Progenitor cell of endocrine pancreas (in vitro differentiated cells): Measurements from ENCODE around the gene MCRIP2. TPM values are rescaled to one million over a fixed set of nuclear protein-coding genes. Genes with fewer than 3 reads are reported as not detected.

ENCODE experiments used
- DNase-seq: peaks from one replicate; pipeline ENCODE4 v3.0.0; 2021; ENCODE audit warnings: low spot score; ENCODE audit not compliant: unreplicated experiment
- H3K27ac Mint-ChIP-seq: 2 replicates; pipeline ENCODE4 v1.8.0; 2021; ENCODE audit warnings: mild to moderate bottlenecking, moderate library complexity, mixed read lengths
- H3K27me3 Mint-ChIP-seq: 2 replicates; pipeline ENCODE4 v1.8.0; 2021; ENCODE audit warnings: mixed read lengths
- H3K36me3 Mint-ChIP-seq: 2 replicates; pipeline ENCODE4 v1.8.0; 2022; ENCODE audit warnings: mixed read lengths; ENCODE audit not compliant: insufficient read depth
- H3K4me1 Mint-ChIP-seq: 2 replicates; pipeline ENCODE4 v1.8.0; 2021; ENCODE audit warnings: low read depth, mixed read lengths
- H3K4me3 Mint-ChIP-seq: 2 replicates; pipeline ENCODE4 v1.8.0; 2021; ENCODE audit warnings: low read depth, mild to moderate bottlenecking, moderate library complexity, mixed read lengths
- H3K9me3 Mint-ChIP-seq: 2 replicates; pipeline ENCODE4 v1.8.0; 2021; ENCODE audit warnings: low read depth, mixed read lengths
- total RNA-seq: library from RNA; stranded (reverse); gene quantifications from 2 replicates; pipeline ENCODE4 v1.2.1, GENCODE V29; 2021
- TF ChIP-seq, protein P1 (sequence below): fragments of 200-600 bp; sonication (generic); IDR thresholded peaks from one replicate; pipeline ENCODE4 v1.5.0; 2021; ENCODE audit warnings: antibody characterized with exemption, mild to moderate bottlenecking; ENCODE audit not compliant: unreplicated experiment

The MCRIP2 gene
- total RNA-seq, 1 donor from 2014 or later: 31.4 TPM

DNA sequence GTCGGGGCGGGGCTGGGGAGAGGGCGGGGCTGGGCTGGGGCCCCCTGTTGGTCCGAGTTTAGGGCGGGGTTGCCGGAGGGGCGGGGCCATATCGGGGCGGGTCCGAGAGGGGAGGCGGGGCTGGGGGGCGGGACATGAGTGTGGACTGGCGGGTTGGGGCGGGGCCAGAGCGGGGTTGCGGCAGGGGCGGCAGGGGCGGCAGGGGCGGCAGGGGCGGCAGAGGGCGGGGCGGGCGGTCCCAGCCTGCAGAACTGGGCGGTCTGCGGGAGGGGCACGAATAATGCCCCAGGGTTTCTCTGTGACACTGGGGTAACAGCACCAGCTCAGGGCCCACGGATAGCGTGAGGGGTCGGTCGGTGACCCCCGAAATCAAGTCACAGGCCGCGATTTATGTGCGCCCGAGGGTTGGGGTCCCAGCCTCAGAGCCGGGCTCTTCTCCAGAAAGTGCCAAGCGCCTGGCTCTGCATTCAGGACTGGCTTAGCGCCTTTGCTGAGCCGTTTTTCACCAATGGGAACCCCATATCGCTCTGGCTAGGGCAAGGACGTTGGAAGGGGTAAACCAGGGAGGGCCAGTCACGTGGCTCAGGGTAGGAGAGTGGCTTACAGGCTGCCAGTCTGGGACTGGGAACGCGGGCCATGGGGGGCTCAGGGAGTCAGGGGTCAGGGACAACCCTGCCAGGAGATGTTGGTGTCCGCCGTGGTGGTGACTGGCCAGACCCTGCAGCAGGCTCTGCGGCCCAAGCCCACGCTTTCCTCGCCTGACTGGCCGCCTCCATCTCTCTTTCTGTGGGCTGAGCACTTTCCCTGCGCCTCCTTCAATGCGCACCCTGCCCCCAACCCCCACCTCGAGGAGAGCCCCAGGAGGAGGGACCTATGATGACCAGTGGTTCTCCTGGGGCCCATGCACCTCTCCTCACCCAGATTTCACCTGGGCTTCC, 4.3 kb upstream of the MCRIP2 start:
- Mint-ChIP-seq H3K27ac (peak overlapping the region; percentile 100), H3K27me3 (no peaks in the 10 kb centered on the region), H3K4me1 (peaks cover 8% of the 10 kb centered on the region), H3K9me3 (no peaks in the 10 kb centered on the region), H3K36me3 (peaks cover 2% of the 10 kb centered on the region), H3K4me3 (peak overlapping the region; percentile 89)
- TF ChIP-seq, protein P1, sequence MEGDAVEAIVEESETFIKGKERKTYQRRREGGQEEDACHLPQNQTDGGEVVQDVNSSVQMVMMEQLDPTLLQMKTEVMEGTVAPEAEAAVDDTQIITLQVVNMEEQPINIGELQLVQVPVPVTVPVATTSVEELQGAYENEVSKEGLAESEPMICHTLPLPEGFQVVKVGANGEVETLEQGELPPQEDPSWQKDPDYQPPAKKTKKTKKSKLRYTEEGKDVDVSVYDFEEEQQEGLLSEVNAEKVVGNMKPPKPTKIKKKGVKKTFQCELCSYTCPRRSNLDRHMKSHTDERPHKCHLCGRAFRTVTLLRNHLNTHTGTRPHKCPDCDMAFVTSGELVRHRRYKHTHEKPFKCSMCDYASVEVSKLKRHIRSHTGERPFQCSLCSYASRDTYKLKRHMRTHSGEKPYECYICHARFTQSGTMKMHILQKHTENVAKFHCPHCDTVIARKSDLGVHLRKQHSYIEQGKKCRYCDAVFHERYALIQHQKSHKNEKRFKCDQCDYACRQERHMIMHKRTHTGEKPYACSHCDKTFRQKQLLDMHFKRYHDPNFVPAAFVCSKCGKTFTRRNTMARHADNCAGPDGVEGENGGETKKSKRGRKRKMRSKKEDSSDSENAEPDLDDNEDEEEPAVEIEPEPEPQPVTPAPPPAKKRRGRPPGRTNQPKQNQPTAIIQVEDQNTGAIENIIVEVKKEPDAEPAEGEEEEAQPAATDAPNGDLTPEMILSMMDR: no peak
- peak; percentile 78 for DNase-seq

DNA sequence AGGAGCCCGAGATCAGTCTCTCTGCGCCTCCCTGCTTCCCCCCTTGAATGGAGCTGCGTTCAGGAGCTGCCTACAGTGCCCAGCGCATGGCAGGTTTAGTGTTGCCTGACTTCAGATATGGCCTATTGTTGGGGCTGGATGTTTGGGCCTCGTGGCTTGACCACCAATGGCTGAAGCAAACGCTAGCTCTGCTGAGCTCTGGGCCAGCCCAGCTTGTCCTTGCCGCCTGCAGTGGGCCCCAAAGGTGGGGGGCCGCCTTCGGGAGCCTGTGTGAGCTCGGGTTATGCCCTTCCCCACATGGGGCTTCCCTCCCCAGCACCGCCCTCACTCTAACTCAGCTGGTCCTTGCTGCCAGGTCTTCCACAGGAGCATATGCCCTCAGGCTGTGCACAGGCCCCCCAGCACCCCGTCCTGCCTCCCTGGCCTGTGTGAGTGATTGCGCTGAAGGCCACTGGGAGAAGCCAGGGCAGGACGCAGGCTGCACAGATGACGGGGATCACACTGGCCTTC, 3.5 kb upstream of the MCRIP2 start:
- Mint-ChIP-seq H3K4me1 (peaks cover 8% of the 10 kb centered on the region), H3K27ac (peak overlapping the region; percentile 24), H3K4me3 (peak overlapping the region; percentile 53), H3K27me3 (no peaks in the 10 kb centered on the region), H3K9me3 (no peaks in the 10 kb centered on the region), H3K36me3 (peaks cover 2% of the 10 kb centered on the region)
- no peak for DNase-seq
- TF ChIP-seq, protein P1: no peak

DNA sequence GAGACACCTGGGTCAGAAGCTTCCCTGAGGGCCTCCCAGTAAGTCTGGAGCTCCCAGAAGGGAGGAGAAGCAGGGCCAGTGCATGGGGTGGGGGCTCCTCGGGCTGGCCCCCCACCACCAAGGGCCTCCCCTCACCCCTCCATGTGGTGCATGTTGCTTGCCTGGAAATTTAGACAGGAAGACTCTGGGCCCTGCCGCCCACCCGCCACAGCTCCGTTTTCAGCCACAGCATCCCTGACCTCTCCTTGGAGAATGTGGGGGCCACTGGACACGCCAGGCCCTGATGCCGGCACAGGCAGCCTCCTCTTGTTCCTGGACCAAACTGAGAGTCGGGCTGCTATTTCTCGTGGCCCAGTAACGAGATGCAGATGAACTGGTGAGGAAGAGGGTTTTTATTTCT, 2.8 kb upstream of the MCRIP2 start:
- Mint-ChIP-seq H3K4me3 (no peak overlapping the region), H3K27me3 (no peaks in the 10 kb centered on the region), H3K36me3 (peaks cover 2% of the 10 kb centered on the region), H3K4me1 (peaks cover 8% of the 10 kb centered on the region), H3K9me3 (no peaks in the 10 kb centered on the region), H3K27ac (no peak overlapping the region)
- TF ChIP-seq, protein P1: no peak
- no peak for DNase-seq

DNA sequence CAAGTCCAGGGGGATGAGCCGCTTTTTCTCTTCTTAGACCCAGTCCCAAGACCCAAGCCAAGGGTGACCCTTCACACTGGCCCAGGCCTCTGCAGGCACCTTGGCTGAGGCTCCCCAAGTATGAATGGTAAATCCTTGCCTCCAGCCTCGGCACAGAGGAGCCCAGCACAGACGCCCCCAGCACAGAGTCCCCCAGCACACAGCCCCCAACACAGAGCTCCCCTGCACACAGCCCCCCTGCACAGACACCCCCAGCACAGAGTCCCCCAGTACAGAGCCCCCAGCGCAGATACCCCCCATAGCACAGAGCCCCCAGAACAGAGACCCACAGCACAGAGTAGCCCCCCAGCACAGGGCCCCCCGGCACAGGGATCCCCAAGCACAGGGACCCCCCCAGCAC, 1.0 kb upstream of the MCRIP2 start:
- Mint-ChIP-seq H3K4me3 (peak overlapping the region; percentile 50), H3K27ac (no peak overlapping the region), H3K36me3 (peaks cover 4% of the 10 kb centered on the region), H3K27me3 (no peaks in the 10 kb centered on the region), H3K4me1 (peaks cover 10% of the 10 kb centered on the region), H3K9me3 (no peaks in the 10 kb centered on the region)
- TF ChIP-seq, protein P1: no peak
- DNase-seq: no peak

DNA sequence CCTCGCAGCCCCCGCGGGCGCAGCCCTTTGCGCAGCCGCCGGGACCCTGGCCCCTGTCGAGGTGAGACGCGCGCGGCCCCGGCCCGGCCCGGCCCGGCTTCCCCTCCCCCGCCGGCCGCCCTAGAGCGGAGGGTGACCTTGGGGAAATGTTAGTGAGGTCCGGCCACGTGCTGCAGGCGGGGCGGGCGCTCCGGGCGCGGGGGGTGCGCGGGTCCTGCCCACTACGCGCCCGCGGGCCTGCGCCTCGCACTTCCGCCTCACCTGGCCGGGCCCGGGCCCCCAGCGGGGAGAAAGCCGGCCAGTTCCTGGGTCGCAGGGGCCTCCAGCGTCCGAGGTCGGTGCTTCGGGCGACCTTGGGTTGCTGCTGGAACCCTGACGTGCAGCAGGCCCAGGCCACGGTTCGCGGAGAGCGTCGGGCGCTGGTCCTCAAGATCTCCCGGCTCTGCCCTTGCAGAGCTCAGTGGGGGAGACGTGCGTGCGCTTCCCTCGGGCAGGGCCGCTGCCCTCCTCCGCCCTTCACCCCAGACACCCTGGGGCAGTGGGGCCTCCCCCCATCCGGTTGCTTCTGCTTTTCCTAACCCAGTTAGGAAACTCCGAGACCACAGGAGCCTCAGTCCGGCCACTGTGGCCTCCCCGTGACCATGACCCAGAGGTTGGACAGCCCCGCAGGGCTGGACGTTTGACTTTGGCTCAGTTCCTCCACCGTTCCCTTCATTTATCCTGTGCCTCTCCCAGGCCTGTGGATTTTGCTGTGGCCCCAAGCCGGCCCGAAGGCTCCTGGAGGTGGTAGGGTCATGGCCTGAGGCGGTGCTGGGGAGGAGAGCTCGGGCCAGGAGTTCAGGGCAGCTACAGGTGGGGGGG, 791 bp downstream of the MCRIP2 start:
- Mint-ChIP-seq H3K27me3 (no peaks in the 10 kb centered on the region), H3K4me3 (peak overlapping the region; percentile 68), H3K36me3 (peaks cover 2% of the 10 kb centered on the region), H3K9me3 (no peaks in the 10 kb centered on the region), H3K27ac (no peak overlapping the region), H3K4me1 (peaks cover 7% of the 10 kb centered on the region)
- DNase-seq: no peak
- TF ChIP-seq, protein P1: no peak
